GM18519 (cell line): Measurements from ENCODE around the gene SH3RF3.
"Not testable (repeated sequence)": the region's sequence is repeated elsewhere in the genome, so short reads cannot be mapped to it uniquely, and the experiment has no call there.

Experiments
- ATAC-seq: cut with Tn5 transposase; IDR thresholded peaks from one replicate; pipeline ENCODE4 v1.9.1; 2021; ENCODE audit warnings: mild to moderate bottlenecking, moderate library complexity; ENCODE audit not compliant: unreplicated experiment, low FRiP score

SH3RF3 gene

GRCh38 chr2:109117181-109117580, 11.8 kb upstream of the SH3RF3 start:
- not testable (repeated sequence) for ATAC-seq

- ATAC-seq, result no peak
Measured at GRCh38 chr2:109117780-109118179, 11.2 kb upstream of the SH3RF3 start.

- no peak for ATAC-seq
Measured at GRCh38 chr2:109118321-109118720, 10.7 kb upstream of the SH3RF3 start.

GRCh38 chr2:109120166-109120565, 8.8 kb upstream of the SH3RF3 start:
- no peak for ATAC-seq

GRCh38 chr2:109120686-109121085, 8.3 kb upstream of the SH3RF3 start:
- ATAC-seq, result not testable (repeated sequence)

- ATAC-seq, result no peak
Measured at GRCh38 chr2:109123586-109124201, 5.3 kb upstream of the SH3RF3 start.

- no peak for ATAC-seq
Measured at GRCh38 chr2:109124982-109125592, 3.9 kb upstream of the SH3RF3 start.

GRCh38 chr2:109125593-109126500, 3.2 kb upstream of the SH3RF3 start:
- no peak for ATAC-seq

- no peak for ATAC-seq
Measured at GRCh38 chr2:109126501-109126860, 2.5 kb upstream of the SH3RF3 start.

- ATAC-seq, result no peak
Measured at GRCh38 chr2:109127556-109127955, 1.4 kb upstream of the SH3RF3 start.

- no peak for ATAC-seq
Measured at GRCh38 chr2:109128048-109128615, 873 bp upstream of the SH3RF3 start.

- no peak for ATAC-seq
Measured at GRCh38 chr2:109129356-109129920, 433 bp downstream of the SH3RF3 start.

- no peak for ATAC-seq
Measured at GRCh38 chr2:109129921-109130722, 1.1 kb downstream of the SH3RF3 start.

GRCh38 chr2:109130723-109130995, 1.7 kb downstream of the SH3RF3 start:
- ATAC-seq, result no peak

GRCh38 chr2:109131777-109132176, 2.8 kb downstream of the SH3RF3 start:
- ATAC-seq, result no peak

GRCh38 chr2:109132626-109133025, 3.6 kb downstream of the SH3RF3 start:
- no peak for ATAC-seq

GRCh38 chr2:109133746-109134145, 4.7 kb downstream of the SH3RF3 start:
- no peak for ATAC-seq

- no peak for ATAC-seq
Measured at GRCh38 chr2:109134741-109135358, 5.8 kb downstream of the SH3RF3 start.

GRCh38 chr2:109135359-109136197, 6.6 kb downstream of the SH3RF3 start:
- no peak for ATAC-seq
